Stomach smooth muscle (tissue), 2 donors: ENCODE results near the gene DRG2.

Experiments
- H3K27ac ChIP-seq: one replicate; pipeline ENCODE4 v1.7.0; 2013; ENCODE audit warnings: mild to moderate bottlenecking, low read length, inconsistent platforms
- H3K27me3 ChIP-seq, 2 donors: one replicate each; pipeline ENCODE4 v1.7.0; 2013; ENCODE audit warnings: low read length in 2 of 2; ENCODE audit not compliant: insufficient read depth in 2 of 2, control insufficient read depth in 1 of 2
- H3K36me3 ChIP-seq, 2 donors: one replicate each; pipeline ENCODE4 v1.7.0; 2013; ENCODE audit warnings: low read length in 2 of 2; ENCODE audit not compliant: control insufficient read depth in 2 of 2, insufficient read depth in 2 of 2
- H3K4me1 ChIP-seq: one replicate; pipeline ENCODE4 v1.7.0; 2013; ENCODE audit warnings: low read length; ENCODE audit not compliant: control insufficient read depth, insufficient read depth
- H3K4me3 ChIP-seq, 2 donors: one replicate each; pipeline ENCODE4 v1.7.0; 2013; ENCODE audit warnings: low read length in 2 of 2
- H3K9ac ChIP-seq, 2 donors: one replicate each; pipeline ENCODE4 v1.7.0; 2013; ENCODE audit warnings: low read length in 2 of 2, mild to moderate bottlenecking in 1 of 2
- H3K9me3 ChIP-seq, 2 donors: one replicate each; pipeline ENCODE4 v1.7.0; 2013; ENCODE audit warnings: low read length in 2 of 2; ENCODE audit not compliant: control insufficient read depth in 2 of 2
- donor health status: healthy.
- donor health status: Pancreatic carcinoma.

DRG2 gene

GRCh38 chr17:18105595-18105994 lies 17.8 kb downstream of the DRG2 start:
- Histone ChIP-seq H3K9ac (no peak overlapping the region), H3K27me3 (no peaks in the 10 kb centered on the region), H3K4me3 (no peak overlapping the region), H3K27ac (no peak overlapping the region), H3K4me1 (no peaks in the 10 kb centered on the region), H3K9me3 (no peaks in the 10 kb centered on the region), H3K36me3 (peaks cover 5 to 23% of the 10 kb centered on the region in 2 donors)

GRCh38 chr17:18106211-18106610 lies 18.5 kb downstream of the DRG2 start:
- H3K4me1 ChIP-seq: no peaks in the 10 kb centered on the region
- H3K9ac ChIP-seq: no peak overlapping the region
- H3K4me3 ChIP-seq: no peak overlapping the region
- no peaks in the 10 kb centered on the region for H3K9me3 ChIP-seq
- no peak overlapping the region for H3K27ac ChIP-seq
- H3K36me3 ChIP-seq: peaks cover 5 to 23% of the 10 kb centered on the region in 2 donors
- H3K27me3 ChIP-seq: no peaks in the 10 kb centered on the region

- H3K27ac ChIP-seq: no peak overlapping the region
- no peak overlapping the region for H3K4me3 ChIP-seq
- no peaks in the 10 kb centered on the region for H3K27me3 ChIP-seq
- no peaks in the 10 kb centered on the region for H3K9me3 ChIP-seq
- no peak overlapping the region for H3K9ac ChIP-seq
- no peaks in the 10 kb centered on the region for H3K4me1 ChIP-seq
- peaks cover 5 to 21% of the 10 kb centered on the region in 2 donors for H3K36me3 ChIP-seq
Measured at GRCh38 chr17:18107061-18107790, 19.5 kb downstream of the DRG2 start.

- H3K4me3 ChIP-seq: no peak overlapping the region
- no peaks in the 10 kb centered on the region for H3K9me3 ChIP-seq
- H3K27ac ChIP-seq: no peak overlapping the region
- no peak overlapping the region for H3K9ac ChIP-seq
- peaks cover 5 to 17% of the 10 kb centered on the region in 2 donors for H3K36me3 ChIP-seq
- no peaks in the 10 kb centered on the region for H3K27me3 ChIP-seq
- H3K4me1 ChIP-seq: no peaks in the 10 kb centered on the region
Measured at GRCh38 chr17:18107971-18108370, 20.2 kb downstream of the DRG2 start.

GRCh38 chr17:18108401-18109312 lies 20.9 kb downstream of the DRG2 start, which contains the start of gene MYO15A:
Gene MYO15A (plus strand): TSS chr17:18108756. CDS start chr17:18118801, 10,045 bp downstream.
- peaks cover 5 to 17% of the 10 kb centered on the region in 2 donors for H3K36me3 ChIP-seq
- H3K9ac ChIP-seq: no peak within 1 kb of the TSS
- no peak within 1 kb of the TSS for H3K27ac ChIP-seq
- no peaks in the 10 kb centered on the region for H3K4me1 ChIP-seq
- H3K27me3 ChIP-seq: no peaks in the 10 kb centered on the region
- no peak within 1 kb of the TSS for H3K4me3 ChIP-seq
- H3K9me3 ChIP-seq: no peaks in the 10 kb centered on the region

- Histone ChIP-seq H3K27me3 (peaks cover 0 to 3% of the 10 kb centered on the region in 2 donors), H3K9ac (no peak overlapping the region), H3K36me3 (peaks cover 5 to 14% of the 10 kb centered on the region in 2 donors), H3K9me3 (no peaks in the 10 kb centered on the region), H3K4me3 (no peak overlapping the region), H3K27ac (no peak overlapping the region), H3K4me1 (no peaks in the 10 kb centered on the region)
Measured at GRCh38 chr17:18109935-18110485, 22.3 kb downstream of the DRG2 start.

- Histone ChIP-seq H3K9ac (no peak overlapping the region), H3K36me3 (peaks cover 5 to 12% of the 10 kb centered on the region in 2 donors), H3K4me3 (no peak overlapping the region), H3K9me3 (no peaks in the 10 kb centered on the region), H3K27me3 (peaks cover 0 to 6% of the 10 kb centered on the region in 2 donors), H3K27ac (no peak overlapping the region), H3K4me1 (no peaks in the 10 kb centered on the region)
Measured at GRCh38 chr17:18110636-18111145, 22.9 kb downstream of the DRG2 start.

- H3K27ac ChIP-seq: no peak overlapping the region
- H3K4me1 ChIP-seq: no peaks in the 10 kb centered on the region
- no peak overlapping the region for H3K9ac ChIP-seq
- H3K9me3 ChIP-seq: no peaks in the 10 kb centered on the region
- H3K36me3 ChIP-seq: peaks cover 0 to 5% of the 10 kb centered on the region in 2 donors
- H3K27me3 ChIP-seq: peaks cover 0 to 11% of the 10 kb centered on the region in 2 donors
- H3K4me3 ChIP-seq: no peak overlapping the region
Measured at GRCh38 chr17:18111330-18111971, 23.7 kb downstream of the DRG2 start.

GRCh38 chr17:18115517-18115916 lies 27.8 kb downstream of the DRG2 start:
- Histone ChIP-seq H3K9ac (no peak overlapping the region), H3K4me3 (no peak overlapping the region), H3K4me1 (no peaks in the 10 kb centered on the region), H3K27ac (no peak overlapping the region), H3K36me3 (no peaks in the 10 kb centered on the region), H3K27me3 (peaks cover 0 to 11% of the 10 kb centered on the region in 2 donors), H3K9me3 (no peaks in the 10 kb centered on the region)

GRCh38 chr17:18116078-18116477 lies 28.3 kb downstream of the DRG2 start:
- no peak overlapping the region for H3K27ac ChIP-seq
- H3K4me3 ChIP-seq: no peak overlapping the region
- peaks cover 0 to 11% of the 10 kb centered on the region in 2 donors for H3K27me3 ChIP-seq
- no peaks in the 10 kb centered on the region for H3K36me3 ChIP-seq
- no peak overlapping the region for H3K9ac ChIP-seq
- no peaks in the 10 kb centered on the region for H3K9me3 ChIP-seq
- H3K4me1 ChIP-seq: no peaks in the 10 kb centered on the region
